Cardiac muscle cell (in vitro differentiated cells and primary cell): ENCODE data around the gene PDCD4. TPM values are rescaled to one million over a fixed set of nuclear protein-coding genes. Genes with fewer than 3 reads are reported as not detected.
A peak's percentile ranks its signal among the peaks of the same experiment; 100 is the strongest.
"Not testable (repeated sequence)": the region's sequence is repeated elsewhere in the genome, so short reads cannot be mapped to it uniquely, and the experiment has no call there.

Source experiments
- DNase-seq, 2 donors: peaks; one replicate each; pipeline versions ENCODE4 v3.0.0 to v3.0.0-alpha.2; 2010 to 2017; ENCODE audit warnings: low read depth in 1 of 2, low spot score in 1 of 2
- H3K27ac ChIP-seq: fragments of 200-600 bp; sonication (generic); 2 replicates; pipeline ENCODE4 v1.5.1; 2016
- H3K27me3 ChIP-seq: fragments of 200-600 bp; sonication (generic); 2 replicates; pipeline ENCODE4 v1.6.0; 2016; ENCODE audit warnings: control low read depth
- H3K36me3 ChIP-seq: fragments of 200-600 bp; sonication (generic); 2 replicates; pipeline ENCODE4 v1.5.1; 2016; ENCODE audit warnings: control low read depth
- H3K4me1 ChIP-seq: fragments of 200-600 bp; sonication (generic); 2 replicates; pipeline ENCODE4 v1.8.1; 2017; ENCODE audit warnings: low read depth, mild to moderate bottlenecking, mixed run types
- H3K4me3 ChIP-seq: fragments of 200-600 bp; sonication (generic); 2 replicates; pipeline ENCODE4 v1.5.1; 2016; ENCODE audit warnings: mild to moderate bottlenecking
- H3K9me3 ChIP-seq: fragments of 200-600 bp; sonication (generic); 2 replicates; pipeline ENCODE4 v1.5.1; 2017; ENCODE audit warnings: low read depth, mild to moderate bottlenecking, control low read depth
- CTCF ChIP-seq: IDR thresholded peaks from 2 replicates; pipeline ENCODE4 v1.5.1; 2012; ENCODE audit warnings: low read depth, mild to moderate bottlenecking, low read length
- polyA plus RNA-seq: library from polyadenylated mRNA; unstranded; fragments of >200 nt; fragmentation: Nextera tagmentation; extraction: Ambion mirVana; gene quantifications from 2 replicates; pipeline ENCODE4 v1.2.1, GENCODE V29; 2016
- total RNA-seq: library from RNA; depleted of rRNA; stranded (reverse); fragments of >200 nt; gene quantifications from 2 replicates; pipeline ENCODE4 v1.2.3, GENCODE V29; 2016

The PDCD4 gene
- total and polyA plus RNA-seq, 2 experiments from 2014 or later = 84.9 to 98.7 TPM

- DNase-seq = no peak
- no peaks in the 10 kb centered on the region for H3K36me3 ChIP-seq
- no peak overlapping the region for H3K4me3 ChIP-seq
- no peaks in the 10 kb centered on the region for H3K9me3 ChIP-seq
- no peak for TF ChIP-seq CTCF
- peaks cover 16% of the 10 kb centered on the region for H3K4me1 ChIP-seq
- no peak overlapping the region for H3K27ac ChIP-seq
- no peaks in the 10 kb centered on the region for H3K27me3 ChIP-seq
Measured at GRCh38 chr10:110863361-110863760, 8.4 kb upstream of the PDCD4 start.

DNA sequence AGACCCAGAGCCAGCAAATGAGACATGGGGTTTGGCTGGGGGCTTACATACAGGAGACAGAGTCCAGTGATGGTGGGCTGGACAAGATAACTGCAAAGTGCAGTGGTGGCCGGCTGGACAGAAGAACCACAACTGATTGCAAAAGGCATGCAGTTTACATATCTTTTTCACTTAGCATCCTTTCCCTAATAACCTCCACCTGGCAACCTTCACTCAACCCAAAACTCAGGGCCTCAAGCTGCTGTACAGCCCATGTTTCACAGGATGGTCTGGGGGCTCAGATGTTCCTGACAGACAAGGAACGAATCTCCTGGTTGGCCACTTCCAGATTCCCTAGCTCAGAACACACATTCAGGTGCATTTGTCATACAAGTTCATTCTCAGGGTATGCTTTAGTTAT lies 7.8 kb upstream of the PDCD4 start:
- TF ChIP-seq CTCF = no peak
- no peak for DNase-seq
- H3K4me1 ChIP-seq = peaks cover 13% of the 10 kb centered on the region
- no peak overlapping the region for H3K27ac ChIP-seq
- H3K4me3 ChIP-seq = no peak overlapping the region
- no peaks in the 10 kb centered on the region for H3K27me3 ChIP-seq
- H3K36me3 ChIP-seq = no peaks in the 10 kb centered on the region
- no peaks in the 10 kb centered on the region for H3K9me3 ChIP-seq

DNA sequence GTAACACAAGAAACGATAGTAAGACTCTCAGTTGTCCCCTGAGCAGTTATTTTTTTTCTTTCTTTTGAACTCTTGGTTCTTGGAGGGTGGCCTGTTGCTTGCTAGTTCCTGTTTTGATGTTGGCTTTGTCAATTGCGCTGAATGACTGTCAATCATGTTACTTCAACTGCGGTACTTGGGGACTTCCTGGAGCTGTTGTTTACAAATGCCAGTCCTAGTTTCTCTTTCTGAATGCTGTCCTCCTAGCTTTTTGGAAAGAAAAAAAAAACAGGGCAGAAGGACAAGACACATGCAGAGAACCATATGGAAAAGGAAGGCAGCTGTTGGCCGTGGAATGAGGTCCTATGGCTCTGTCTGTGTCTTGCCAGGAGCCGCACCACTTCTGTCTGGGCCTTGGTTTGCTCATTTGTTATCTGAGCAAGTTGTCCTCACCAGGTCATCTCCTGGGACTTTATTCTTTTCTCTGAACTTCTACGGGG lies 7.0 kb upstream of the PDCD4 start:
- H3K9me3 ChIP-seq = no peaks in the 10 kb centered on the region
- no peaks in the 10 kb centered on the region for H3K27me3 ChIP-seq
- peaks cover 13% of the 10 kb centered on the region for H3K4me1 ChIP-seq
- H3K36me3 ChIP-seq = no peaks in the 10 kb centered on the region
- no peak for DNase-seq
- no peak overlapping the region for H3K4me3 ChIP-seq
- no peak overlapping the region for H3K27ac ChIP-seq
- no peak for TF ChIP-seq CTCF

DNA sequence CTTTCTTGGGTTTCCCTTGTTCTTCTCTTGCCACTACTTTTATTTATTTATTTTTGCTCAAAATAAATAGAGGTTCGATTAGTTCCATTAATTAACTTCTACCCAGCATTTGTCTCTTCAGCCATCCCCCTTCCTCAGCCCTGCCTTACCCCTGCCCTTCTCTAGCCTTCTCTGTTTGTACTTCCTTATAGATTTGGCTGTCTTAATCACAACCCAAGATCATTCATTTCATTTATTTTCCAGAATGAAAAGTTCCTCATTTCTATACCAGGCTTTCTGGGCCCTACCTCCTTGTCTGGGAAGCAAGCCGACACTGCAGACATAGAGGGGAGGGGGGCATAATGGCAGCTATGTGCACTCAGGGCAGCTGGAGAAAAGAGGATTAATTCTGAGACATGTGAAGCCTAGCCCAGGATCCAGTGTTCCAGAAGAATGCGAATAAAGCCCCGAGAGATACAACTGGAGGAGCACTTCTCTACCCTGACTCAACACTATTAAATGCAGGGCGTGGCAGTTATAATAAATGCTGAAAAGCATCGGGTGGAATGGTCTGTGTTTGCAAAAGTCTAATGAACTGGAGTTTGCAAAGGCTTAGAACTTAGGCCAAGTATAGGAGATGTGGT lies 6.4 kb upstream of the PDCD4 start:
- peaks cover 13% of the 10 kb centered on the region for H3K4me1 ChIP-seq
- H3K36me3 ChIP-seq = no peaks in the 10 kb centered on the region
- peak in 1 of 2 donors; percentile 43 for DNase-seq
- peak overlapping the region; percentile 13 for H3K27ac ChIP-seq
- no peak overlapping the region for H3K4me3 ChIP-seq
- TF ChIP-seq CTCF = no peak
- no peaks in the 10 kb centered on the region for H3K9me3 ChIP-seq
- no peaks in the 10 kb centered on the region for H3K27me3 ChIP-seq

DNA sequence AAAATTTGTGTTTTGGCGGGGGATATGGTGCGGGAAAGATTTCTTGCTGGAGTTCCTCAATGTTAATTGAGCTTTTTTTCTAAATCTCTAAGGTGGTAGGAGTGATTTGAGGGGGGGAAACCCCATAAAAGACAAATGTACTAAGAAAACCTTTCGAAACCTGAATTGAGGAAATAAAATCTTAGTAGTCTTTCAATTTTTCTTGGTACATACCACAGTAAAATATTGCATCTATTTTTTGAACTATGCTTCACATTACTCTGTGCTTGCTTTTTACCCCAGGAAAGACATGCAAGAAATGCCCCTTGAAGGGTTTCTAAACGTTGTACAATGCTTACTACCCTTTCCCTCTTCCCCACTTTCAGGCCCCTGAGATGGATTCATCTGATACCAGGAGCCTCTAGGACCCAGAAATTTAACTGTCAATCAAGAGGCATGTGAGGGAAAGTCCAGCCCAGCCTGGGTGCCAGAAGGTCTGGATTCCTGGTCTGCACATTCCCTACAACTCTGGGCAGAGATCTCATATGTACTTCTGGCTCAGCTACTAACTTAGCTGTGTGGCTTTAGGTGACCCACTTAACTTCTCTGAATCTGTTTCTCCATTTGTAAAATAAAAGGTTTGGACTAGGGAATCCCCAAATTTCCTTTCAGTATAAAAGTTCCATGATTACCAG lies 5.8 kb upstream of the PDCD4 start:
- TF ChIP-seq CTCF = no peak
- Histone ChIP-seq H3K4me1 (peaks cover 14% of the 10 kb centered on the region), H3K27me3 (no peaks in the 10 kb centered on the region), H3K36me3 (no peaks in the 10 kb centered on the region), H3K4me3 (no peak overlapping the region), H3K27ac (peak overlapping the region; percentile 13), H3K9me3 (no peaks in the 10 kb centered on the region)
- DNase-seq = no peak

DNA sequence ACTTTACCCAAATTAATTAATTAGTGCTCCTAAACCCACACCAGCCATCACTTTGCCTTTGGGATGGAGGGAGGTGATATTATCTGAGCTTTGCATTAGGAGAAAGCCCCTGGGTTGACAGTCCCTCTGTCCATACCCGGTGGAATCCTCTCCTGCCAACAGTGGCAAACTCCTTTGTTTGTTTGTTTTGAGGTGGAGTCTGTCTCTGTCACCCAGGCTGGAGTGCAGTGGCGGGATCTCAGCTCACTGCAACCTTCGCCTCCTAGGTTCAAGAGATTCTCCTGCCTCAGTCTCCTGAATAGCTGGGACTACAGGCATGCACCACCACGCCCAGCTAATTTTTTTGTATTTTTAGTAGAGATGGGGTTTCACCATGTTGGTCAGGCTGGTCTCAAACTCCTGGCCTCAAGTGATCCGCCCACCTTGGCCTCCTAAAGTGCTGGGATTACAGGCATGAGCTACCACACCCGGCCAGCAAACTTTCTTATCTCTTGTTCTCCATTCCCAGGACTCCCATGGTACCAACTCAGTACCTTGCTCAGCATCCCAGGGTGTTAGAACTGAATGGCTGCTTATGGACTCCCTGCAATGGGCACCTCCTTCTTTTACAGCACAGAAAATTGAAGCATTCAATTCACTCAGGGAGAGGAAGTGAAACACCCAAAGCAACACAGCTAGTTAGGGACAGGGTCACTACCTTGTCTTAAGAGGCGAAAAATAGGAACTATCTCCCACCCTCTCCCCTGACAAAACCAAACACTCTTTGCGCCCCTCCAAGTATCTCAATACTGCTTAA lies 4.5 kb upstream of the PDCD4 start:
- H3K27ac ChIP-seq, H3K9me3 ChIP-seq, DNase-seq, H3K4me3 ChIP-seq, H3K36me3 ChIP-seq, H3K27me3 ChIP-seq: not testable (repeated sequence)
- peaks cover 16% of the 10 kb centered on the region for H3K4me1 ChIP-seq
